DMS53 treated with DMSO at 0.1 percent for 48 hours (cell line): ENCODE results near the gene NR6A1.

Source experiments
- DNase-seq: peaks from one replicate; lab custom pipeline; 2025; ENCODE audit not compliant: unreplicated experiment; lab: John Stamatoyannopoulos, UW

Gene NR6A1

DNA sequence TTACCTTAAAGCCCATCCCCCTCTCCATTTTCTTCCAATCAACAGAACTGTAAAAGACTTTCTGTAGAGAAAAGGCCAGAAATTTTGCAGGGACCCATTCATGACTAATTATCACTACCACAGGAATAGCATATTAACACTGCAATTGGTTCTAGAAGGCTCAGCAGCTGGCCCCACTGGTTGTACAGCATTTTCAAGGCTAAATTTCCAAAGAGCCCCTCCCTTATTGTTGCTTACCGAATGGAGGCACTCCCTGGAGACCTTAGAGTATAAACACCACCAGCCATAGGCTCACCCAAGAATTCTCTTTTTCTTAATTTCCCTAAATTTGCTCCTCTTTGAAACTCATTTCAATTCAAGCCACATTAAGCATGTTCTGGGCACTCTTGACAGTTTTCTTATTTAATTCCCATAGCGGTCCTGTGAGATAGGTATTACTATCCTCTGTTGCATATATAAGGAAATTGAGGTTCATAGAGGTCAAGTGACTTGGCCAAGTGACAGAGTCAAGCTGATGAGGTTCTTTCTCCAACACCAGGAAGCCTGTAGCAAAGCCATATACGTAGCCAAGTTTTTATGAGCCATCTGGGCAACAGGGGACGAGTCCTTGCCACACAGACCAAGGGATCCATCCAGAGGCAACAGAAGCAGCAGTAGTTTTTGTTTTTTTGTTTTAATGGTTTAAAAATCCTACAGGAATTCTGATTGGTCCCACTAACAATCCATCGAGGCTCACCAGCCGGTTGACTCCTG, 180.0 kb downstream of the NR6A1 start:
- DNase-seq, result no peak

- no peak for DNase-seq
Measured at GRCh38 chr9:124584631-124585030, 186.5 kb downstream of the NR6A1 start.

DNA sequence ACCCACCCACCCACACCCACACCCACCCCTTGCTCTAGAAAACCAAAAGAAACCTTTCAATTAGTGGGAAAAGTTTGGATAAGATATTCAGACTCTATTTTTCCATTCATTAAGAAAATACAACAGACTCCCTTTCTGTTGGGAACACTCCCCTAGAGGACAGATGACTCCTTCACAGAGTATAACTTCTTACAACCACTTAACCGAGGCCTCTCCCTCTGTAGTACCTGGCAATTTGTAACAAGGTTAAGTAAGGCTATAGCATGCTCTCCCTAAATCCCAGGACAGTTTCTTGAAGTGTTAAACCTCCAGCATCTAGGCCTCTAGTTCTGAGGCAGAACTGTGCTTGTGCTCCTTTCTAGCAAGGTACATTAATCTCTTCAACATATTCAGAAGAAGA, 188.0 kb downstream of the NR6A1 start:
- DNase-seq, result no peak

- no peak for DNase-seq
Measured at GRCh38 chr9:124580186-124580585, 190.9 kb downstream of the NR6A1 start.

DNA sequence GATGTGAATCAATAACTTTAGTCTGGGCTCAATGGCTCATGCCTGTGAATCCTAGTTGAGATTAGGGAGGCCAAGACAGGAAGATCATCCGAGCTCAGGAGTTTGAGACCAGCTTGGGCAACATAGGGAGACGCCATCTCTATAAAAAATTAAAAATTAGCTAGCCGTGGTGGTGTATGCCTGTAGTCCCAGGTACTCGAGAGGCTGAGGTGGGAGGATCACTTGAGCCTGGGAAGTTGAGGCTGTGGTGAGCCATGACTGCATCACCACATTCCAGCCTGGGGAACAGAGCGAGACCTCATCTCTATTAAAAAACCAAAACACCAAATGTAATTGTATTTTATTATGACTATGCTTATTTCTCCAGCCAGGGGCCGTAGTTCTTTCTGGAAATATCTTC, 194.4 kb downstream of the NR6A1 start:
- DNase-seq, result no peak

DNA sequence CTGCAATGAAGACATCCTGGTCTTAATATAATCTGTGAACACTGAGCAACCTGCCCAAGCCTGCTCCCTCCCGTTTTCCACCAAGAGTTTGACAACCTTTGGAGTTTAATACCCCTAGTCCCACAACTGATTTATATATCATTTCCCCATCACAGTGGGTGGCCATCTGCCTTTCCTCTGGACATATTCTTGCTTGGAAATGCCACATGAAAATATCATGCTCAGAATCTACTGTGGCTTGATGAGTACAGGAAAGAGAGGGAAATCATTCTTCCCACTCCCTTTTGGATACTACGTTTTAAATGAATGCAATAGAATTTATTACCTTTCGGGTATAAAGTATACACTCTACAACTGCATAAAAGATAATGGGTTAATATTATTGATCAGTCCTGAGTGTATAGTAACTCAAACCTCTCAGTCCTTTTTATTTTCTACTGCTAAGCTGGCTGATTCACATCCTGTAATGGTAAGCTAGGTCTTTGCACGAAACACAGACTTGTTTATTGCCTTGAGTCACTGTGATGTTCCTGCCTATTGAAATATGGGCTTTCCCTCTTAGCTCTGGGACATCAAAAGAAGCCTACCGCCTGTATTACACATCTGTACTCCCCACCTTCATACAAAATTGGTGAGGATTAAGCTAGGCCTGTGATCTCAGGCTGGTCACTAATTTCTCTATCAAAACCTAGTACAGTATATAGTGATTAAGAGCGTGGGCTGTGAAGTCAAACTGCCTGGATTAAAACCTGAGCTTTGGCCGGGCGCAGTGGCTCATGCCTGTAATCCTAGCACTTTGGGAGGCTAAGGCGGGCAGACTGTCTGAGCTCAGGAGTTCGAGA, 196.4 kb downstream of the NR6A1 start:
- DNase-seq, result no peak

- no peak for DNase-seq
Measured at GRCh38 chr9:124570942-124571666, 200.0 kb downstream of the NR6A1 start.

DNA sequence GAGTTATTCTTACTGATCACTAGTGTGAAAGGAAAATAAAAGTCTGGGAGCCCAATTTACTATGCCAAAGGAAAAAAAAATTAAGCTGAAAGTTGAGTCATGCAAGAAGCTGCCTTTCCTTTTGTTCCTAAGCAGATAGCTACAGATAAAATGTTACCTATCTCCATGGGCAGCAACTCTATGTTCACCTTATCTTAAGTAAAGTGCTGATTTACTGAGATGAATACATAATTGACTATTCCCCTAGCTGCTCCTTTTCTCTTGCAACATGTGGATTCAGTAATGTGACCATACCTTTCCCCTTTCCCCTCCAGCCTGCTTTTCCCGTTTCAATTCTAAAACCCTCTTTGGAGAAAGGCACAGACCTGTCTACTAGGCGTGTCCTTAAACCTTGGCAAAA, 201.2 kb downstream of the NR6A1 start:
- no peak for DNase-seq

- no peak for DNase-seq
Measured at GRCh38 chr9:124567362-124567761, 203.7 kb downstream of the NR6A1 start.

DNA sequence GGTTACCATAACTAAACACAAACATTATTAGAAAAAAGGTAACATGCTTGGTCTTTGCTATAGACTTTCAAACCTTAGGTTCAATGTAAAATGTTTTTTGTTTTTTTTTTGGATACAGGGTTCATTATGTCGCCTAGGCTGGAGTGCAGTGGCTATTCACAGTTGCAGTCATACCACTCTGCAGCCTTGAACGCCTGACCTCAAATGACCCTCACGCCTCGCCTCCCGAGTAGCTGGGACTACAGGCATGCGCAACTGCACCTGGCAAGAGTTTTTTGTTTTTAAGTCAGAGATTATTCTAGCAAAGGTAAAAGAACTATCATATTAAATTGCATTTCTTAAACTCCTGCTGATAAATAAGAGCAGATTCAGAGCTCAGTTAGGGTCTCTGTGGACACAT, 208.8 kb downstream of the NR6A1 start:
- no peak for DNase-seq

DNA sequence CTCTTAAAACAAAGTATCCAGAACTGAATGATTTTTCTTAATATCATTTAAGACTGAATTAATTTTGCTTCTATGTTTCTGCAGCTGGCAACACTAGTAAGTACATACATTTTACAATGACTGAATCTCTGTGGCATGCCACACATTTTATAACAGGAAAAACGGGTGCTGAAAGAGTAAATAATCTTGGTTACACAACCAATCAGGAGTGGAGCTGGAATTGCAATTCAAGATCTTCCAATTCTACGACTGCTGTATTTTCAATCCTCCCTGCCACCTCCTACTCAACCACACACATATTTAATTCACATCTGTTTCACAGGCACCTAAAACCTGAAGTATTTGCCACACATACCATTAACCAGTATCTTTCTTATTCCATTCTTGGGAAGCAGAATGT, 211.2 kb downstream of the NR6A1 start:
- no peak for DNase-seq

- no peak for DNase-seq
Measured at GRCh38 chr9:124558777-124559470, 212.2 kb downstream of the NR6A1 start.

DNA sequence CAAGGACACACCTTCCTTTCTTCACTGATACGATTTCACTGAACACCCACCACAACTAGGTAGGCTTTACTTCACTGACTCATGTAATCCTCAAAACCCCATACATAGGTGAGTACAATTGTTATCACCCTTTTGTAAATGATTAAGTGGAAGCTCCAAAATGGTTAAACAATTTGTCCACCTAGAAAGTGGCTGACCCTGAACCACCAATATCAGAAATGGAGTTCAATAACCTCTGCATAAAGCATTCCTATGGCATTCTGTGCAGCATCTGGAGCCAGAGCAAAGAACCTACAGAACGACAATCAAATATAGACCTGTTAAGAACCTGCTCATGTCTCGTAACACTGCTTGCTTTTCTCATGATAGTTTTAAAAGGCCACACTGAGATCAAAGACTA, 213.2 kb downstream of the NR6A1 start:
- no peak for DNase-seq

DNA sequence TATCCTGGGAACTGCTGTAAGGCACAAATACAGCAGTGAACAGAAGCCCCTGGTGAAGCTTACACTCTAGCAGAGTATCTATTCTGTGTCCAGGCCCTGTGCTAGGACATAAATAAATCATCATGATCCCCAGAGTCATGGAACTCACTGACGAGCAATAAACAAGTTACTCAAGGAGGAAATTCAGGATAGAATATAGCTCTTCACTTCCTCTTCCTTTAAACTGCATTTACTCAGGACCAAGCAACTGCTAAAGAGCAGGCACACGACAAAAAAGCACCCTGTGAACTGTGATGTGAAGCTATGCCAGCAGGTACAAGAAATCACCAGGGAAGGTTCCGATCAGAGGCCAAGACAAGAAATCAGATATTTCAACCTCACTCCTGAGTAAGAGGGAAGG, 216.1 kb downstream of the NR6A1 start:
- DNase-seq, result no peak

- DNase-seq, result no peak
Measured at GRCh38 chr9:124553738-124554137, 217.4 kb downstream of the NR6A1 start.

GRCh38 chr9:124552273-124552605, 218.9 kb downstream of the NR6A1 start:
- no peak for DNase-seq

DNA sequence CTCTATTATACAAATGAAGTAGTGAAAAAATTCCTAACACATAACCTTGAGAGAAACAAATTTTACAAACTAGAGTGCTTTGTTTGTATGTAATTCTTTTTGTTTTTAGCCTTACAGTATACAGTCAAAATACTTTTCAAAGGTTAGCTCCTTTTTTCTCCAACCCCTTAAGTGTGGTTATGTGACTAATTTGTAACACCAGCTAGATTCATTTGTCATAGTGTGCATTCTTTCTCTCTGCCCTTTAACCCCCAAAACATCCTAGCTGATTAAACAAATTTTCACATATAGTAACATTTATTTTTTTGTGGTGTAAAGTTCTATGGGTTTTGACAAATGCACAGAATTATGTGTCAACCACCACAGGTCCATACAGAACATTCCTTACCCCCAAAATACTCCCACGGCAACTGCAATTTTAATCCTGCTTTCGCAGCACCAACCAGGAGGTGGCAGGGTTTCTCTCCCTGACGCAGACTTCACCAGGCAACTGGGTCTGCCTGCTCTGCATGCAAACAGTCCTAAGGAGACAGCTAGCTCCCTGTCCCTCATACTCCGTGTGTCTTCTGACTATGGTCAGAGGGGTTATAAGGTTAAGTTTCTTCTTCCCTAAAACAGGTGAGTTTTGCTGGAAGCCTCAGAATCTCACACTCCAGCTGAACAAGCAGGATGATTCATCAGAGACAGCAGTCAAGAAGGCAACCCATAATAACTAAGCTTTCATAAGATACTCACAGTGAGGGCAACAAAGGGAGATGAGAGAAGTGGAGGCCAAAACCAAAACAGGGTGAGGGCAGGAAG, 219.4 kb downstream of the NR6A1 start:
- peak; percentile 24 for DNase-seq

GRCh38 chr9:124550072-124550471, 221.0 kb downstream of the NR6A1 start:
- no peak for DNase-seq

DNA sequence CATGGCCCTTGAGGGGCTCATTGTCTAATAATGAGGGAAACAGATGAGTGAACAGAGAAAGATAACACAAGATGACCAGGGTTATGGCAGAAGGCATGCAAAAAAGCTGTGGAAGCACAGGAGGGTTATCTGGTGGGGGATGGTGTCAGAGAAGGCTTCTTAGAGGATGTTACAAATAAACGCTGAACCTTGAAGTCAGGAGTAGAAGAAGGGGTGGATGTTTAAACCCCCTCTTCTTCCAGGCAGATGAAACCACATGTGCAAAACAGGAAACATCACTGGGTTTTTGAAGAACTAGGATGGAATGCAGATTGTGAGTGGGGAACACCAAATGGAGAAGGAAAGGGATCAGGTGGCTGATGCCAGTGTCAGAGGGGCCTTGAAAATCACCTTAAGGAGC, 222.1 kb downstream of the NR6A1 start:
- no peak for DNase-seq

GRCh38 chr9:124544535-124544934, 226.6 kb downstream of the NR6A1 start:
- DNase-seq, result no peak

- DNase-seq, result no peak
Measured at GRCh38 chr9:124541824-124542223, 229.3 kb downstream of the NR6A1 start.
